GM19438 (cell line): ENCODE data around the gene LMTK2.

Source experiments
- ATAC-seq: cut with Tn5 transposase; IDR thresholded peaks from one replicate; pipeline ENCODE4 v1.9.1; 2021; ENCODE audit warnings: low read depth; ENCODE audit not compliant: unreplicated experiment

Gene LMTK2

GRCh38 chr7:98171449-98171848 lies 64.8 kb downstream of the LMTK2 start:
- ATAC-seq = no peak

- no peak for ATAC-seq
Measured at GRCh38 chr7:98174334-98175259, 67.9 kb downstream of the LMTK2 start.

- ATAC-seq = no peak
Measured at GRCh38 chr7:98175260-98175940, 68.7 kb downstream of the LMTK2 start.

- no peak for ATAC-seq
Measured at GRCh38 chr7:98177553-98177952, 70.9 kb downstream of the LMTK2 start.

- ATAC-seq = no peak
Measured at GRCh38 chr7:98178321-98178720, 71.7 kb downstream of the LMTK2 start.

GRCh38 chr7:98178762-98179490 lies 72.3 kb downstream of the LMTK2 start:
- no peak for ATAC-seq

GRCh38 chr7:98180751-98181150 lies 74.1 kb downstream of the LMTK2 start:
- ATAC-seq = no peak

- no peak for ATAC-seq
Measured at GRCh38 chr7:98185101-98185500, 78.4 kb downstream of the LMTK2 start.

- no peak for ATAC-seq
Measured at GRCh38 chr7:98186452-98187137, 79.9 kb downstream of the LMTK2 start.

- no peak for ATAC-seq
Measured at GRCh38 chr7:98187138-98187502, 80.5 kb downstream of the LMTK2 start.

GRCh38 chr7:98189559-98189958 lies 82.9 kb downstream of the LMTK2 start:
- ATAC-seq = no peak

GRCh38 chr7:98191668-98192431 lies 85.2 kb downstream of the LMTK2 start:
- ATAC-seq = no peak

- no peak for ATAC-seq
Measured at GRCh38 chr7:98192781-98193457, 86.3 kb downstream of the LMTK2 start.

- ATAC-seq = no peak
Measured at GRCh38 chr7:98193474-98194180, 87.0 kb downstream of the LMTK2 start.

- no peak for ATAC-seq
Measured at GRCh38 chr7:98194186-98194585, 87.5 kb downstream of the LMTK2 start.

GRCh38 chr7:98194672-98195457 lies 88.2 kb downstream of the LMTK2 start:
- ATAC-seq = no peak

- ATAC-seq = no peak
Measured at GRCh38 chr7:98196706-98197605, 90.3 kb downstream of the LMTK2 start.
